CD4-positive, alpha-beta T cell (primary cell): ENCODE data around the gene EPG5. TPM values are rescaled to one million over a fixed set of nuclear protein-coding genes. Genes with fewer than 3 reads are reported as not detected.

Experiments used
- ATAC-seq: fragments of 200-7000 bp; cut with Tn5 transposase; one replicate; pipeline ENCODE4 v1.10.0; 2022; ENCODE audit warnings: mild to moderate bottlenecking; ENCODE audit not compliant: poor library complexity
- CTCF ChIA-PET: fragments of 350-600 bp; sonication (Branson Sonifier 250); formaldehyde crosslinking; loops from one replicate; lab custom pipeline; 2021; ENCODE audit warnings: antibody characterized with exemption, inconsistent platforms; lab: Charles Lee
- POLR2A ChIA-PET: fragments of 350-600 bp; sonication (Branson Sonifier 250); formaldehyde crosslinking; loops from one replicate; lab custom pipeline; 2021; ENCODE audit warnings: antibody characterized with exemption, inconsistent platforms; lab: Charles Lee
- DNase-seq, 14 experiments: peaks; one replicate each; pipeline ENCODE4 v3.0.0-alpha.2; 2013 to 2020; ENCODE audit warnings: mixed read lengths in 2 of 14
- H3K27ac ChIP-seq, 2 donors: one replicate each; pipeline versions ENCODE4 v1.5.1 to v1.7.0; 2013; ENCODE audit warnings: low read length in 2 of 2, low read depth in 1 of 2, mild to moderate bottlenecking in 1 of 2
- H3K27me3 ChIP-seq, 2 experiments: 1 replicate in 1 of 2; 2 replicates in 1 of 2; pipeline versions ENCODE4 v1.6.1 to v1.7.0; 2013; ENCODE audit warnings: low read length in 2 of 2, control low read depth in 1 of 2, mild to moderate bottlenecking in 1 of 2, moderate library complexity in 1 of 2; ENCODE audit not compliant: insufficient read depth in 2 of 2, control insufficient read depth in 1 of 2
- H3K36me3 ChIP-seq: one replicate; pipeline ENCODE4 v1.6.1; 2013; ENCODE audit warnings: low read length, control low read depth; ENCODE audit not compliant: insufficient read depth
- H3K4me1 ChIP-seq: one replicate; pipeline ENCODE4 v1.6.1; 2013; ENCODE audit warnings: low read length, control low read depth; ENCODE audit not compliant: insufficient read depth
- H3K4me3 ChIP-seq: one replicate; pipeline ENCODE4 v1.5.1; 2013; ENCODE audit warnings: mild to moderate bottlenecking, low read length, moderate library complexity
- H3K9me3 ChIP-seq, 2 experiments: 1 replicate in 1 of 2; 2 replicates in 1 of 2; pipeline versions ENCODE4 v1.6.1 to v1.7.0; 2013; ENCODE audit warnings: low read length in 2 of 2, mild to moderate bottlenecking in 2 of 2, control low read depth in 1 of 2, moderate library complexity in 1 of 2; ENCODE audit not compliant: control insufficient read depth in 1 of 2, insufficient read depth in 1 of 2
- H3K27ac Mint-ChIP-seq: one replicate; pipeline ENCODE4 v1.8.0; 2020; ENCODE audit warnings: mixed read lengths
- H3K27me3 Mint-ChIP-seq: one replicate; pipeline ENCODE4 v1.8.0; 2021; ENCODE audit warnings: mixed read lengths
- H3K36me3 Mint-ChIP-seq: one replicate; pipeline ENCODE4 v1.8.0; 2021; ENCODE audit warnings: low read depth, mixed read lengths
- H3K4me1 Mint-ChIP-seq: one replicate; pipeline ENCODE4 v1.8.0; 2021; ENCODE audit warnings: low read depth, mixed read lengths
- H3K4me3 Mint-ChIP-seq: one replicate; pipeline ENCODE4 v1.8.0; 2020; ENCODE audit warnings: mild to moderate bottlenecking, mixed read lengths
- H3K9me3 Mint-ChIP-seq: one replicate; pipeline ENCODE4 v1.8.0; 2020; ENCODE audit warnings: mixed read lengths
- CTCF ChIP-seq: fragments of 200-600 bp; IDR thresholded peaks from one replicate; pipeline ENCODE4 v1.8.0; 2022; ENCODE audit warnings: antibody characterized with exemption, mild to moderate bottlenecking
- intact Hi-C, 2 experiments: fragments of 100-400 bp; cut with DNase I in 1 of 2; cut with micrococcal nuclease in 1 of 2; formaldehyde crosslinking; loops; one replicate each; pipeline versions ENCODE4 v1.15.1 to v1.9.0; 2023 to 2025; cut with DNase I, micrococcal nuclease
- total RNA-seq, 174 experiments: library from RNA in 2 of 174; stranded (reverse) in 2 of 174; gene quantifications; one replicate each; pipeline ENCODE4 v1.2.3 and lab custom pipeline; 2021 to 2026

EPG5 gene
- total RNA-seq, 2 experiments from 2014 or later = 25.3 to 26.9 TPM

DNA sequence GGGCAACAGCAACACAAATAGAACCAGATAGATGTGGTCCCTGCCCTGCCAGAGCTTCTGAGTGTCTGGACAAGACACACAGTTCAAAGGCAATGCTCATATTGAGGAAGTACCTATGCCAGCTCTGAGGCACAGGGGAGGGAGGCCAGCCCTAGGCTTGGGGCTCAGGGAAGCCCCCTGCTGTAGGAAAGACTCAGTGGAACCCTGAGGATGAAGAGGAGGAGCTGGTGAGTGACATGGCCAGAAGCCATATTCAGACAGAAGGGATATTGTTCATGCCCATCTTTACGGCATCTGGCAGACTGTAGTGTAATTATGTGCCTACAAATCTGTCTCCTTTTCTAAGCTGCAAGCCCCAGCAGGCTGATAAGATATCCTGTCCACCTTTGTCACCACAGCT, 132.8 kb downstream of the EPG5 start:
- peaks cover 21% of the 10 kb centered on the region for H3K4me1 ChIP-seq
- ChIA-PET CTCF (no interaction called here), POLR2A (no interaction called here)
- Mint-ChIP-seq H3K4me1 (peaks cover 11% of the 10 kb centered on the region), H3K36me3 (no peaks in the 10 kb centered on the region), H3K9me3 (no peaks in the 10 kb centered on the region), H3K27me3 (peaks cover 58% of the 10 kb centered on the region), H3K27ac (no peak overlapping the region), H3K4me3 (no peak overlapping the region)
- no peaks in the 10 kb centered on the region for H3K9me3 ChIP-seq
- ATAC-seq (no peak), DNase-seq (no peak)
- TF ChIP-seq CTCF = no peak
- intact Hi-C loops = no loop called here
- H3K36me3 ChIP-seq = no peaks in the 10 kb centered on the region
- no peak overlapping the region for H3K4me3 ChIP-seq
- H3K27me3 ChIP-seq = peaks cover 24 to 32% of the 10 kb centered on the region in 2 experiments
- no peak overlapping the region for H3K27ac ChIP-seq

GRCh38 chr18:45833846-45834245, 133.3 kb downstream of the EPG5 start:
- DNase-seq (no peak), ATAC-seq (no peak)
- H3K4me1 ChIP-seq = peaks cover 17% of the 10 kb centered on the region
- H3K9me3 ChIP-seq = no peaks in the 10 kb centered on the region
- Mint-ChIP-seq H3K27ac (no peak overlapping the region), H3K4me3 (no peak overlapping the region), H3K9me3 (no peaks in the 10 kb centered on the region), H3K36me3 (no peaks in the 10 kb centered on the region), H3K27me3 (peaks cover 53% of the 10 kb centered on the region), H3K4me1 (peaks cover 7% of the 10 kb centered on the region)
- POLR2A ChIA-PET = no interaction called here
- peaks cover 21 to 28% of the 10 kb centered on the region in 2 experiments for H3K27me3 ChIP-seq
- H3K36me3 ChIP-seq = no peaks in the 10 kb centered on the region
- no peak for TF ChIP-seq CTCF
- H3K27ac ChIP-seq = no peak overlapping the region
- intact Hi-C loops = no loop called here
- H3K4me3 ChIP-seq = no peak overlapping the region
- CTCF ChIA-PET = no interaction called here

- H3K4me1 Mint-ChIP-seq = peaks cover 14% of the 10 kb centered on the region
- peaks cover 33% of the 10 kb centered on the region for H3K27me3 Mint-ChIP-seq
- no peak for TF ChIP-seq CTCF
- Histone ChIP-seq H3K27me3 (peaks cover 0 to 7% of the 10 kb centered on the region in 2 experiments), H3K4me3 (no peak overlapping the region), H3K36me3 (no peaks in the 10 kb centered on the region), H3K27ac (no peak overlapping the region), H3K4me1 (peaks cover 17% of the 10 kb centered on the region), H3K9me3 (no peaks in the 10 kb centered on the region)
- H3K9me3 Mint-ChIP-seq = no peaks in the 10 kb centered on the region
- DNase-seq = no peak
- no peak for ATAC-seq
- no peaks in the 10 kb centered on the region for H3K36me3 Mint-ChIP-seq
- H3K4me3 Mint-ChIP-seq = no peak overlapping the region
- ChIA-PET CTCF (no interaction called here), POLR2A (no interaction called here)
- H3K27ac Mint-ChIP-seq = no peak overlapping the region
- intact Hi-C loops = no loop called here
These were observed 136.2 kb downstream of the EPG5 start for GRCh38 chr18:45830917-45831316.
